ENCODE measurements around the gene RANBP1. TPM values are rescaled to one million over a fixed set of nuclear protein-coding genes. Genes with fewer than 3 reads are reported as not detected.

RANBP1 gene
- polyA plus RNA-seq, 6 donors from 2014 or later: 73.1 to 107 (median 91.0) TPM

- Mint-ChIP-seq H3K27ac (peak overlapping the region in 3 of 6 donors; percentile 11 to 37 (median 30)), H3K9me3 (no peaks in the 10 kb centered on the region), H3K4me3 (peak overlapping the region in 2 of 8 donors; percentile 46 to 78)
Observed at GRCh38 chr22:20127869-20128618, 12.1 kb downstream of the RANBP1 start.

GRCh38 chr22:20128619-20128901, 12.7 kb downstream of the RANBP1 start:
- Mint-ChIP-seq H3K4me1 (peaks cover 7 to 26% (median 13%) of the 10 kb centered on the region in 3 donors), H3K27ac (peak overlapping the region in 1 of 6 donors; percentile 28), H3K27me3 (no peaks in the 10 kb centered on the region), H3K9me3 (no peaks in the 10 kb centered on the region), H3K36me3 (no peaks in the 10 kb centered on the region), H3K4me3 (peak overlapping the region in 3 of 8 donors; percentile 16 to 78 (median 46))
- DNase-seq (no peak), ATAC-seq (ENCODE audit: low read depth in 2 of 2) (no peak)

More at GRCh38 chr22:20127869-20128618, 12.1 kb downstream of the RANBP1 start:
- Mint-ChIP-seq H3K27me3 (no peaks in the 10 kb centered on the region), H3K4me1 (peaks cover 8 to 25% (median 8%) of the 10 kb centered on the region in 3 donors), H3K36me3 (no peaks in the 10 kb centered on the region)
- DNase-seq (no peak), ATAC-seq (ENCODE audit: low read depth in 2 of 2) (no peak)

DNA sequence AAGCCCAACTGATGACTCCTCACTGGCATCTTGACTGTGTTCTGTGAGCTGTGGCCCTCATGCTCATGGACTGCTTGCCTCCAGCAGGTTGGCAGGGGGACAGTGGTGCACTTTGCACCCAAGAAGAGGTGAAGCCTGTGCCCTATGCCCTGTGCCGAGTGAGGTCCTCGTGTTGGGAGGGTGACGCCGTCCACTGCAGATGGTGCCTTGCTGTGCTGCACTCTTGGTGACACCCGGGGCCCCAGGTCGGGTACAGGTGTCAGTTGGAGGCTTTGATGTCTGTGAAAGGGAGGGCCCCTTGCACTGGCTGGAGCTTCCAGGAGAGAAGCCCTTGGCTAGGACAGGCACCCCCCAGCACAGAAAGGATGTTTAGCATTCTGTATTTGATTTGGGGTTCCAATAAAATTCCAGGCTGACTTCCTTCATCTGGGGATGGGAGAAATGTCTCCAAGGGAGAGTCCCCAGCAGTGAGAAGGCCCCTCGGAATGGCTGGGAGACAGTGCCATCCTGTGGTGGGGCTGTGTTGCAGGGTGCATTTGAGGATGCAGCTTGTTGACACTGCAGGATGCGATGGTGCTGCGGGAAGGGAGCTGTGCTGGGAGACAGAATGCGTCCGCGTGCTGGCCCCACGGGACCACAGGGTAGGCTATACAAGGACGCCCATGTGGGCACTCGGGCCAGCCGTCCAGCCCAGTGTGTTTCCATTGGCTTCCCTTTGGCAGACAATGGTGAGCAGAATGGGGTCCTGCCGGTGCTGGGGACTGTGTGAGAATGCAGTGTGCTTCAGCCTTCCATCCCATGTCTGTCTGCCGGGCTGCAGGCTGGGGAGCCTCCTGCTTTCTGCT, 13.2 kb downstream of the RANBP1 start:
- Mint-ChIP-seq H3K4me1 (peaks cover 8 to 26% (median 19%) of the 10 kb centered on the region in 3 donors), H3K9me3 (no peaks in the 10 kb centered on the region), H3K27ac (peak overlapping the region in 3 of 6 donors; percentile 14 to 47 (median 36)), H3K27me3 (no peaks in the 10 kb centered on the region), H3K36me3 (no peaks in the 10 kb centered on the region), H3K4me3 (peak overlapping the region in 6 of 8 donors; percentile 12 to 78 (median 36))
- DNase-seq: no peak
- no peak for ATAC-seq (ENCODE audit: low read depth in 2 of 2)

GRCh38 chr22:20129747-20130014, 13.8 kb downstream of the RANBP1 start:
- DNase-seq: no peak
- Mint-ChIP-seq H3K4me3 (peak overlapping the region in 3 of 8 donors; percentile 51 to 78 (median 72)), H3K4me1 (peaks cover 7 to 30% (median 24%) of the 10 kb centered on the region in 3 donors), H3K9me3 (no peaks in the 10 kb centered on the region), H3K27me3 (no peaks in the 10 kb centered on the region), H3K27ac (peak overlapping the region in 1 of 6 donors; percentile 47), H3K36me3 (no peaks in the 10 kb centered on the region)
- no peak for ATAC-seq (ENCODE audit: low read depth in 2 of 2)

GRCh38 chr22:20130319-20130718, 14.4 kb downstream of the RANBP1 start:
- peaks cover 7 to 32% (median 26%) of the 10 kb centered on the region in 3 donors for H3K4me1 Mint-ChIP-seq
- no peaks in the 10 kb centered on the region for H3K36me3 Mint-ChIP-seq
- no peaks in the 10 kb centered on the region for H3K27me3 Mint-ChIP-seq
- peak overlapping the region in 1 of 6 donors; percentile 47 for H3K27ac Mint-ChIP-seq
- peak overlapping the region; percentile 36 to 84 (median 74) for H3K4me3 Mint-ChIP-seq
- no peak for ATAC-seq (ENCODE audit: low read depth in 2 of 2)
- H3K9me3 Mint-ChIP-seq: no peaks in the 10 kb centered on the region
- DNase-seq: no peak

DNA sequence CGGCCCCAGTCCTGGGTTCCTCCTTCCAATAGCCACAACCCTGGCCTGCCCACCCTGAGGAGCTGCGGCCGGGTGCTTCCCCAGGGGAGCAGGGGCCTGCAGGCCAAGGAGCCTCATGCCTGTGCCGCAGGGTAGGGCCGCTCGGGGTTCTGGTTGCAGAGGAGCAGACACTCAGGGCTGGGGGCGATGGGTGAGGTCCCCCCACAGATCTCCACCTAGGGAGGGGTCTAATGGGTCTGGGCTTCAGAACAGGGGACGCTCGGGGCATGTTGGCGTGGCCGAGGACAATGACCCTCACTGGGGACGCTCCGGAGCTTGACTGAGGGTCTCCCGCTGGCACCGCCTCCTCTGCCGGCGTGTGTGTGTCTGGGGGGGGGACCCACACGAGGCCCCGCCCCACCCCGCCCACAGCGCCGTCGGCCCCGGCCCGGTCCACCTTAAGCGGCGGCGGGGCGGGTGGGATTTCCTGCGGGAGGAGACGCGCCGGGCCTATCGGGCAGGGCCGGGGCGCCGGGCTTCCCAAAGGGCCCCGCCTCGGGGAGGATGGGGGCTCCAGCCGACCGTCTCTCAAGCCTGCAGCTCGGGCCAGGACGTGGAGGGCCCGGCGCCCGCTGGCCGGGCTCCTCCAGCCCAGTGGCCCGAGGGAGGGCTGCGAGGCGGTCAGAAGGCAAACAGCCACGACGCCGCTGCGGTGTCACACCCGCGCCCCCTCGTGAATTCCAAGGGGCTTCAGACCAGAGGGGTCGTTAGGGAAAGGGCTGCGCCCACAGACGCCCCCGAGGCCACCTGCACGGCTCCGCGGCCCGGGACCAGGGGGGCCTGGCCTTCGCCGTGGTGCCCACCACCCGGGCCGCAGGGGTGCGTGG, 15.1 kb downstream of the RANBP1 start:
- peaks cover 6 to 32% (median 30%) of the 10 kb centered on the region in 3 donors for H3K4me1 Mint-ChIP-seq
- no peaks in the 10 kb centered on the region for H3K36me3 Mint-ChIP-seq

DNA sequence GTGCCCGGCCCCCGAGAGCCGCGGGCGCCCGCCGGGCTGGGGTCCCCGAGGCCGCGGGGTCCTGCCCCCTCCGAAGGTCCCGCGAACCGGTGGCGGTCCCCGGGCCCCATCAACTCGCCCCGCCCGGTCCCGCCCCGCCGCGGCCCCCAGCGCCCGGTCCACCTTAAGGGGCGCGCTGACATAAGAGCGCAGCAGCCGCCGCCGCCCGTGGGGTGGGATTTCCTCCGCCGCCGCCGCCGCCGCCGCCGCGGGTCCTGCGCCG, 15.6 kb downstream of the RANBP1 start, which contains the start of gene ZDHHC8:
ZDHHC8 (plus strand) TSS at position 208 of the 262 bp plus-strand sequence. CDS start 144 bp downstream, outside the sequence.
- H3K36me3 Mint-ChIP-seq: no peaks in the 10 kb centered on the region
- peaks cover 7 to 37% (median 35%) of the 10 kb centered on the region in 3 donors for H3K4me1 Mint-ChIP-seq
- H3K4me3 Mint-ChIP-seq: peak within 1 kb of the TSS; percentile 72 to 92 (median 76)
- H3K27me3 Mint-ChIP-seq: no peaks in the 10 kb centered on the region
- DNase-seq (peak; percentile 35), ATAC-seq (ENCODE audit: low read depth in 2 of 2) (peak; percentile 72 to 74)
- peak within 1 kb of the TSS in 2 of 6 donors; percentile 24 to 90 for H3K27ac Mint-ChIP-seq
- no peaks in the 10 kb centered on the region for H3K9me3 Mint-ChIP-seq

More for the DNA sequence above, 15.1 kb downstream of the RANBP1 start:
- peak overlapping the region; percentile 57 to 86 (median 76) for H3K4me3 Mint-ChIP-seq
- no peaks in the 10 kb centered on the region for H3K9me3 Mint-ChIP-seq
- peak overlapping the region in 1 of 6 donors; percentile 90 for H3K27ac Mint-ChIP-seq
- ATAC-seq (ENCODE audit: low read depth in 2 of 2) (peak; percentile 82 to 84), DNase-seq (peak; percentile 82)
- H3K27me3 Mint-ChIP-seq: no peaks in the 10 kb centered on the region

DNA sequence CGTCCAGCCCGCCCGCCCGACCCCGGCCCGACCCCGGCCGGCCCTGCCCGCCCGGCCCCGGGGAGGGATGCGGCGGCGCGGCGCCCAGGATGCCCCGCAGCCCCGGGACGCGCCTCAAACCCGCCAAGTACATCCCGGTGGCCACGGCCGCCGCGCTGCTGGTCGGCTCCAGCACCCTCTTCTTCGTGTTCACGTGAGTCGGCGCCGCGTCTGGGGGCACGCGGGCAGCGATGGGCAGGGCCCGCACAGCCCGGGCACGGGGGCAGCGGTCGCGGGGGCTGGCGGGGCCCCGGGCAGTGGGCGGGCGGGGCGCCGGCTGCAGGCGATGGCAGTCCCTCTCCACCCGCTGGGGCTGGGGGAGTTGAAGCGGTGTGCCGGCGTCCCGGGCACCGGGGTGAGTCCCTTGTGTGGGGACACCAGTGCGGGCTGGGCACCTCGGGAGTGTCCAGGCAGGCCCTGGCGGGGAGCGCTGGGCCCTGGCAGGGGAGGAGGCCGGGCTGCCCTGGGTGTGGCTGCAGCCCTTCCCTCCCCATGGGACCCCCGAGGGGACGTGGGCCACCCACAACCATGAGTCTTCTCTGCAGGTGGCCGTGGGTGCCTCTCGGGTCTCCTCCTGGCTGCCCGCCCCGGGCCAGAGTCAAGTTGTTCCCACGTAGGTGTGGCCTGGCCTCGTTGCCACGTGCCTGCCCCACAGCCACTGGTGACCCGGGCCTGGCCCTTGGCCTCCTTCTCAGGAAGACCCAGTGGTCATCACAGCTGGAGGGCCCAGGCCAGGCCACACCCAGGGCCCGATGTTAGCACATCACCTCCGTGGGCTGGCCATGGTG, 16.2 kb downstream of the RANBP1 start:
- H3K27me3 Mint-ChIP-seq: no peaks in the 10 kb centered on the region

DNA sequence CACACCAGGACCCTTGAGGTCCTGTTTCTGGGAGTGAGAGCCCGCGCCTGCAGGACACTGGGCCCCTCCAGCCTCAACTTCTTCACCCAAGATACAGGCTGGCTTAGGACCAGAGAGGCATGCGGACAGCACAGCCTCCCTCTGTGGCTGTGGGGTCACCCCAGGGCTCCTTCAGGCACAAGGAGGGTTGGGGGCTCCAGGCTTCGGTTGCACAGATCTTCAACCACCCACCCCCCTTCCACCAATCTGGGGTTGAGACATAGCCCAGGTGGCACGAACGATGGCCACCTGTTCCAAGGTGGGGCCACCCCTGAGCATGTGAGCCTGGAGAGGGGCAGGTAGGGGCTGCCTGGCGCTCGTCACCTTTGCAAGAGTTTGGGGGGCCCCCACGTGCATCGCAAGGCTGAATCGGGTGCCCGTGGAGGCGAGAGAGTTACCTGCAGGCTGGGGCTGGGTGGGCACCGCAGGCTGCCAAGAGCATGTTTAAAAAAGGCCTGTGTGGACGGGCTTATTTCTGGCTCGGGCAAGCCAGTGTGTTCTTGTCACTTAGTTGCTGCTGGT, 16.9 kb downstream of the RANBP1 start:
- Mint-ChIP-seq H3K4me1 (peaks cover 11 to 44% (median 39%) of the 10 kb centered on the region in 3 donors), H3K9me3 (no peaks in the 10 kb centered on the region), H3K27me3 (no peaks in the 10 kb centered on the region), H3K27ac (peak overlapping the region in 2 of 6 donors; percentile 42 to 76), H3K36me3 (no peaks in the 10 kb centered on the region), H3K4me3 (peak overlapping the region; percentile 72 to 92 (median 76))
- no peak for ATAC-seq (ENCODE audit: low read depth in 2 of 2)
- DNase-seq: no peak

More for the DNA sequence above, 16.2 kb downstream of the RANBP1 start:
- Mint-ChIP-seq H3K27ac (peak overlapping the region in 1 of 6 donors; percentile 24), H3K4me1 (peaks cover 7 to 37% (median 35%) of the 10 kb centered on the region in 3 donors), H3K36me3 (no peaks in the 10 kb centered on the region), H3K4me3 (peak overlapping the region in 7 of 8 donors; percentile 72 to 92 (median 74)), H3K9me3 (no peaks in the 10 kb centered on the region)
- DNase-seq (no peak), ATAC-seq (ENCODE audit: low read depth in 2 of 2) (peak in 1 of 2 donors; percentile 4)

- ATAC-seq (ENCODE audit: low read depth in 2 of 2): no peak
- Mint-ChIP-seq H3K27ac (peak overlapping the region in 1 of 6 donors; percentile 86), H3K27me3 (no peaks in the 10 kb centered on the region), H3K36me3 (no peaks in the 10 kb centered on the region), H3K9me3 (no peaks in the 10 kb centered on the region), H3K4me3 (peak overlapping the region; percentile 42 to 92 (median 73)), H3K4me1 (peaks cover 17 to 49% (median 46%) of the 10 kb centered on the region in 3 donors)
- DNase-seq: no peak
Observed at GRCh38 chr22:20133930-20134549, 18.1 kb downstream of the RANBP1 start.

DNA sequence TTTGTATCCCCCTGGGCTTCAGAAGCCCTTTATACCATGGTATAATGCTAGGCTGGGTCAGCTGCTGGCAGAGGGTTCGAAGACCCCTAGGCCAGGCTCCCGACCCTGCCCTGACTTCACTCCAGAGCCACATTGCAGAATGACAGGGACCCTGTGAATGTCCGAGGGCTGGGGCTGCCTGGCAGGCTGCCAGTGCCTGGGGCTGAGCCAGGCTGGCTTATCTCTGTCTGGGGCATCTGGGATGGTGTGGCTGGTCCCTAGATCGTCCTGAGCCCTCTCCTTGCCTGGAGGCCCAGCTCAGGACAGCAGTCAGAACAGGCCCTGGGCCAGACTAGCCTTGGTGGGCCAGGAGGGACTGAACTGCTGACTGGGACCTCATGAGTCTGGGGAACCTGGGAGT, 19.4 kb downstream of the RANBP1 start:
- no peak for DNase-seq
- Mint-ChIP-seq H3K27me3 (no peaks in the 10 kb centered on the region), H3K4me3 (peak overlapping the region in 4 of 8 donors; percentile 5 to 72 (median 22)), H3K36me3 (no peaks in the 10 kb centered on the region), H3K4me1 (peaks cover 20 to 57% (median 44%) of the 10 kb centered on the region in 3 donors), H3K9me3 (no peaks in the 10 kb centered on the region), H3K27ac (peak overlapping the region in 1 of 6 donors; percentile 69)
- ATAC-seq (ENCODE audit: low read depth in 2 of 2): no peak
